HT-29 (cell line): ENCODE results near the gene ZNF441. TPM values are rescaled to one million over a fixed set of nuclear protein-coding genes. Genes with fewer than 3 reads are reported as not detected.
"Not testable (repeated sequence)": the region's sequence is repeated elsewhere in the genome, so short reads cannot be mapped to it uniquely, and the experiment has no call there.

Source experiments
- DNase-seq: peaks from one replicate; pipeline ENCODE4 v3.0.0-alpha.2; 2015; ENCODE audit warnings: low spot score
- total RNA-seq: library from RNA; depleted of rRNA; stranded (reverse); fragments of >200 nt; shearing (Covaris generic); gene quantifications from 2 replicates; pipeline ENCODE4 v1.2.3, GENCODE V29; 2014; rRNA removed

Gene ZNF441
- total RNA-seq, result 1.1 and 3.7 TPM in 2 replicates

- peak; percentile 92 for DNase-seq
These were observed at the start of gene ZNF441 for GRCh38 chr19:11766597-11767591. Gene ZNF441 (plus strand): TSS chr19:11767000. CDS start chr19:11767194, 194 bp downstream.

GRCh38 chr19:11721681-11722080 lies 45.1 kb upstream of the ZNF441 start:
- no peak for DNase-seq

GRCh38 chr19:11722414-11722813 lies 44.4 kb upstream of the ZNF441 start:
- no peak for DNase-seq

GRCh38 chr19:11729586-11729985 lies 37.2 kb upstream of the ZNF441 start:
- DNase-seq, result peak; percentile 49

GRCh38 chr19:11735375-11735774 lies 31.4 kb upstream of the ZNF441 start:
- peak; percentile 76 for DNase-seq

DNA sequence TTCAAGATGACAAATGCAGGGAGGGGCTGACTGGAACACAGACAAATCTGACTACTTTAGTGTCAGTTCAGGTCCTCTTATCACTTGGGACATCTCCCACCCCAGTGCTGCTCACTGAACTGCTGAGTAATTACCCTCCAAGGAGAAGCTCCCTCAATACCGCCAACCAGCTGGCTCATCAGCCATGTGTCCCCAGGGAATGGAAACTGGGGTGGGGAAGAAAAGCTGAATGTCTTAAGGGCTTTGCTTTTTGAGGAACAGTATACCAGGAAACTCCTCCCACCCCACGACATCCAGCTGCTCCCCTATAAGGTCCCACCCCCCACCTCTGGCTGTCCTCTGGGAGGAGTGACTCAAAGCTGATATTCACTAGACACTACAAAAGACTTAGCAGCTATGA lies 30.1 kb upstream of the ZNF441 start:
- peak; percentile 22 for DNase-seq

- DNase-seq, result peak; percentile 66
These were observed 28.6 kb upstream of the ZNF441 start for GRCh38 chr19:11737964-11738745.

GRCh38 chr19:11738746-11739620 lies 27.8 kb upstream of the ZNF441 start, which contains the start of gene ZNF823:
Gene ZNF823 (minus strand): TSS chr19:11738946. CDS start chr19:11738819, 127 bp downstream.
- peak; percentile 98 for DNase-seq

GRCh38 chr19:11745869-11746268 lies 20.9 kb upstream of the ZNF441 start:
- DNase-seq, result no peak

DNA sequence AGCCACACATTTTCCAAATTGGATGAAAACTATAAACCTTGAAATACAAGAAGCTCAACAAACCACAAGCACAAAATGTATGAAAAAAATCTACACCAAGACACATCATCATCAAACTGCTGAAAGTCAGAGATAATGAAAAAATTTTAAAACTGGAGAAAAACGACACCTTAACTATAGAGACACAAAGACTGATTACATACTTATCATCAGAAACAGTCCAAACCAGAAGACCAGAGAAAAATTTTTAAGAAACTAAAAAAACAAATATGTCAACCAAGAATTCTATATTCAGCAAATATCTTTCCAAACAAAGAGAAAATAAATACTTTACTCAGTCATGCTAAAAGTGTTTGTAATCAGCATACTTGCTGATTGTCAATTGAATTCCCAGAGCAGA lies 19.5 kb upstream of the ZNF441 start:
- no peak for DNase-seq

DNA sequence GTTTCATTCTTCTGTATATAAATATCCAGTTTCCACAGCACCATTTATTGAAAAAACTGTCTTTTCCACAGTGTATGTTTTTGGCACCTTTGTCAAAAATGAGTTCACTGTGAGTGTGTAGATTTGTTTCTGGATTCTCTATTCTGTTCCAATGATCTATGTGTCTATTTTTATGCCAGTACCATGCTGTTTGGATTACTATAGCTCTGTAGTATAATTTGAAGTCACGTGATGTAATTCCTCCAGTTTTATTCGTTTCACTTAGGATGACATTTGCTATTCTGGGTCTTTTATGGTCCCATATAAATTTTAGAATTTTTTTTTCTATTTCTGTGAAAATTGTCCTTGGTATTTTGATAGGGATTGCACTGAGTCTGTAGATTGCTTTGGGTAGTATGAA lies 17.0 kb upstream of the ZNF441 start:
- DNase-seq, result no peak

DNA sequence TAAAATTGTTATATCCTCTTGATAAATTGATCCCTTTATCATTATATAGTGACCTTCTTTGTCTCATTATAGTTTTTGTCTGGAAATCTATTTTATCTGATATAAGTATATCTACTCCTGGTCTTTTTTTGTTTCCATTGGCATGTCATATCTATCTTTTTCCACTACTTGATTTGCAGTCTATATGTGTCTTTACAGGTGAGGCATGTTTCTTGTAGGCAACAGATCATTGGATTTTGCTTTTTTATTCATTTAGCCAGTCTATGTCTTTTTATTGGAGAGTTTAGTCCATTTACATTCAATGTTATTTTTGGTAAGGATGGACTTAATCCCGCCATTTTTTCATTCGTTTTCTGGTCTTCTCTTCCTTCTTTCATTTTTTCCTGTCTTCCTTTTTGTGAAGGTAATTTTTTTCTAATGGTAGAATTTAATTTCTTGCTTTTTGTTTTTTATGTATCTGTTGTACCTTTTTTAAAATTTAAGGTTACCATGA lies 14.5 kb upstream of the ZNF441 start:
- no peak for DNase-seq

GRCh38 chr19:11754663-11755062 lies 12.1 kb upstream of the ZNF441 start:
- no peak for DNase-seq

DNA sequence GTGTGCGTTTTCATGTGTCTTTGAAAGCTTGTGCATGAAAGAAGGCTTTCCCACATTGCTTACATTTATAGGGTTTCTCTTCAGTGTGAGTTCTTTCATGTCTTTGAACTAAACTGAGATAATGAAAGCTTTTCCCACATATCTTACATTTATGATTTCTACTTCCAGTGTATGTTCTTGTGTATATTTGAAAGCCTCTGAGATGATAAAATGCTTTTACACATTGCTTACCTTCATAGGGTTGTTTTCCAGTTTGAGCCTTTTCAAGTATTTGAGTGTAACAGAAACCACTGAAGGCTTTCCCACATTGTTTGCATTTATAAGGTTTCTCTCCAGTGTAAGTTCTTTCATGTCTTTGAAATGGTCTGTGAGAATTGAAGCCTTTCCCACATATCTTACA lies 9.8 kb upstream of the ZNF441 start:
- no peak for DNase-seq

DNA sequence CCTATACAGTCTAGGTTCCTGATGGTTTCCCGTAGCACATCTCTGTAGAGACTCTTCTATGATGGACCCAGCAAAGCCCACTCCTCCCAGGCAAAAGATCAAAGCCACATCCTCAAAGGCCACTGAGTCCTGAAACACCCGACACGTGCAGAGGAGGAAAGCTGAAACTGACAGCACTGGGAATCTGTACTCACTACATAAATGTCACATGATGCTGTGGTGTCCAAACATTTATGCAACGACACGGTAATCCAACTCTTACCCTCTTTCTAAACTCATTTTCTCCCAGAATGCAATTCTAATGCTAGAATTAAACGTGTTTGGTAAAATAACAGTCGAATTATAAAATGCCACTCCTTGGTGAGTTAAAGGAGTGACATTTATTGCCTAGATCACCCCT lies 7.0 kb upstream of the ZNF441 start:
- no peak for DNase-seq

- no peak for DNase-seq
These were observed 3.7 kb upstream of the ZNF441 start for GRCh38 chr19:11763117-11763516.

DNA sequence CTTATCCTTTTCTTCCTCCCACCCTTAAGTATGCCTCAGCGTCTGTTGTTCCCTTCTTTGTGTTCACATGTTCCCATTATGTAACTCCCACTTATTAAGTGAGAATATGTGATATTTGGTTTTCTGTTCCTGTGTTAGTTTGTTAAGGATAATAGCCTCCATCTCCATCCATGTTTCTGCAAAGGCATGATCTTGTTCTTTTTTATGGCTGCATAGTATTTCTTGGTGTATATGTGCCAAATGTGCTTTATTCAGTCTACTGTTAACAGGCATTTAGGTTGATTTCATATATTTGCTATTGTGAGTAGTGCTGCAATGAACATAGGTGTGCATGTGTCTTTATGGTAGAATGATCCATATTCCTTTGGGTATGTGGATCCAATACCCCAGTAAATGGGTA lies 3.2 kb upstream of the ZNF441 start:
- no peak for DNase-seq

DNA sequence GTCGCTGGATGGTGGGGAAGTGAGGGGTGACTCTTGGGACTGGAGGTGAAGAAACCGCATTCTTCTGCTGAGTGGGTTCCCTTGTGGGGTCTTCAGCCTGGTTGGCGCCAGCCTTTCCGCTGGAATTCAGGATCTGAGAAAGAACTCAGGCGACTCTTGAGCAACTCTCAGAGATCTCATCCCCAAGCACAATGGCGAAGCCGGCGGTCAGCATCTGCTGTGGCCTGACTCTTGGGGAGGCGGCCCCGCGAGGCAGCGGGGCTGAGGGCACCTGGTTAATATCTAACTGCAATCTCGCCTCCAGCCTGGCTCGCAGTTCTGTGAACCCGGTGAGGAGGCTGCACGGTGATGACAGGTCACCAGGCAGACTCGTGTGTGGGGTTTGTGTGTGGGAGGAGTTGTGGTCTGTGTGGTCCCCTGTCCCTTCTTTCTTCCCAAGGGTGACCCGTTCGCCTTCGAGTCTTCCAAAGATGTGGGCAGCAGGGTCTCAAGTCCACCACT lies 883 bp downstream of the ZNF441 start:
- DNase-seq, result peak; percentile 60

- DNase-seq, result no peak
These were observed 3.2 kb downstream of the ZNF441 start for GRCh38 chr19:11769995-11770394.

- DNase-seq, result peak; percentile 7
These were observed 4.7 kb downstream of the ZNF441 start for GRCh38 chr19:11771520-11771919.

DNA sequence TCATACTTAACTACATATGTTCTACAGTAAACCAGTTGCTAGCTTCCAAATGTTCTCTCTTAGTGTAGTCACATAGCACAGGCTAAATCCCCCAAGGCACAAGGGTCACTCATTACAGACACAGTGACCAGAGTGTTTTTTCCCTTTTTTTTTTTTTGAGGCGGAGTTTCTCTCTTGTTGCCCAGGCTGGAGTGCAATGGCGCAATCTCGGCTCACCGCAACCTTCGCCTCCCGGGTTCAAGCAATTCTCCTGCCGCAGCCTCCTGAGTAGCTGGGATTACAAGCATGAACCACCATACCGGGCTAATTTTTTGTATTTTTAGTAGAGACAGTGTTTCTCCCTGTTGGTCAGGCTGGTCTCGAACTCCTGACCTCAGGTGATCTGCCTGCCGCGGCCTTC lies 9.9 kb downstream of the ZNF441 start:
- DNase-seq, result not testable (repeated sequence)
